ENCODE measurements around the gene METAP1D.

DNA sequence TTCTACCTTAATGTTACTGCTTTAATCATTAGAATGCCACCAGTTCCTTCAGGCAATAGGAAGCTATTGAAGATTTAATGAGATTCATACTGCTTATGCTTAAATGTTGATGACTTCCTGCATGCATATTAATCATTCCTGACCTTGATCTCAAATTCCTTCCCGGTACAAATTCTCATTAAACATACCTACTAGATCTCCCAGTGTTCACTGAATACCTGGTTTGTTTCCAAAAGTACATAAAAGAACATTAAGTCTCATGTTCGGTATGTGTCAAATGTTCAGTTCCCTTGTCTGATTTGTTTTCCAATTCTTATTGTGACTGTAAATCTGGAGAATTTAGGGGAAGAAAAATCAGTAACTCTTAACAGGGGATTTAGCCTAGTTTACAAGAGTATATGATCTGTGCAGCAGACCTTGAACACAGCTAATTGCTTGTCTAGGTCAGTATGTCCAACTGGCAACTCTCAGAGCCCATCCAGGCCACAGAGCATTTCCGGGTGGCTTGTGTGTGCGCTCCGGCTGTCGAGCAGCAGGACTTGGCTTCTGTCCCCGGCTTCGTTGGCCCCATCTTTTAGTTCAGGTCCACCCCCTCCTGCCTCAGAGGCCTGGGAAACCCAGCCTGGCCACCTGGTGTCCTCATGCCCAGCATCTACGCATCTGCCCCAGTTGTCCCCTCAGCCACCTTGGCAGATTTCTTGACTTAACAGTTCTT is 13.1 kb downstream of the METAP1D start:
- TF ChIP-seq POLR2AphosphoS5 (IDR thresholded peaks at IDR 0.05) (no peak), POLR2A (IDR thresholded peaks at IDR 0.05) (no peak), EP300 (IDR thresholded peaks at IDR 0.05) (no peak)
- TF ChIP-seq, protein P1, sequence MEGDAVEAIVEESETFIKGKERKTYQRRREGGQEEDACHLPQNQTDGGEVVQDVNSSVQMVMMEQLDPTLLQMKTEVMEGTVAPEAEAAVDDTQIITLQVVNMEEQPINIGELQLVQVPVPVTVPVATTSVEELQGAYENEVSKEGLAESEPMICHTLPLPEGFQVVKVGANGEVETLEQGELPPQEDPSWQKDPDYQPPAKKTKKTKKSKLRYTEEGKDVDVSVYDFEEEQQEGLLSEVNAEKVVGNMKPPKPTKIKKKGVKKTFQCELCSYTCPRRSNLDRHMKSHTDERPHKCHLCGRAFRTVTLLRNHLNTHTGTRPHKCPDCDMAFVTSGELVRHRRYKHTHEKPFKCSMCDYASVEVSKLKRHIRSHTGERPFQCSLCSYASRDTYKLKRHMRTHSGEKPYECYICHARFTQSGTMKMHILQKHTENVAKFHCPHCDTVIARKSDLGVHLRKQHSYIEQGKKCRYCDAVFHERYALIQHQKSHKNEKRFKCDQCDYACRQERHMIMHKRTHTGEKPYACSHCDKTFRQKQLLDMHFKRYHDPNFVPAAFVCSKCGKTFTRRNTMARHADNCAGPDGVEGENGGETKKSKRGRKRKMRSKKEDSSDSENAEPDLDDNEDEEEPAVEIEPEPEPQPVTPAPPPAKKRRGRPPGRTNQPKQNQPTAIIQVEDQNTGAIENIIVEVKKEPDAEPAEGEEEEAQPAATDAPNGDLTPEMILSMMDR (IDR thresholded peaks at IDR 0.05), result no peak

All from stomach (tissue), 4 donors.